ENCODE data around the gene GNA12. TPM values are rescaled to one million over a fixed set of nuclear protein-coding genes. Genes with fewer than 3 reads are reported as not detected.

GNA12 gene
- total and polyA plus RNA-seq, 9 of the 15 experiments (the other 6 are each of a cell fraction or from before 2014, with no cell fraction given) = 0.65 to 32.7 (median 9.6) TPM

GRCh38 chr7:2715341-2716231 is 128.5 kb downstream of the GNA12 start (continued):
- peak; percentile 83 for TF ChIP-seq MGA (IDR thresholded peaks at IDR 0.05)
- TF ChIP-seq BHLHE40 (IDR thresholded peaks at IDR 0.05; ENCODE audit: low read length) = peak; percentile 52; the same call in 1 of the 2 replicates
- TF ChIP-seq MAFF (IDR thresholded peaks at IDR 0.05; ENCODE audit: low read length) = no peak
- TF ChIP-seq ESRRA (IDR thresholded peaks at IDR 0.05; ENCODE audit: borderline replicate concordance, low read depth) = 0 out of 2 replicates have a peak, but pooled peaks have one; percentile 9
- TF ChIP-seq ARNT (IDR thresholded peaks at IDR 0.05) = no peak
- peak; percentile 92 for TF ChIP-seq MEF2A (IDR thresholded peaks at IDR 0.05; ENCODE audit: control insufficient read depth, low read depth, low read length)
- TF ChIP-seq SMARCA4 (IDR thresholded peaks at IDR 0.05) = 0 out of 2 replicates have a peak, but pooled peaks have one; percentile 14
- TF ChIP-seq NR2C1 (IDR thresholded peaks at IDR 0.05) = no peak
- TF ChIP-seq NR2C1 (tag; IDR thresholded peaks at IDR 0.05) = 0 out of 2 replicates have a peak, but pooled peaks have one; percentile 31
- 0 out of 2 replicates have a peak, but pooled peaks have one; percentile 55 for TF ChIP-seq MTA3 (IDR thresholded peaks at IDR 0.05; ENCODE audit: borderline replicate concordance)
- TF ChIP-seq, protein P1, sequence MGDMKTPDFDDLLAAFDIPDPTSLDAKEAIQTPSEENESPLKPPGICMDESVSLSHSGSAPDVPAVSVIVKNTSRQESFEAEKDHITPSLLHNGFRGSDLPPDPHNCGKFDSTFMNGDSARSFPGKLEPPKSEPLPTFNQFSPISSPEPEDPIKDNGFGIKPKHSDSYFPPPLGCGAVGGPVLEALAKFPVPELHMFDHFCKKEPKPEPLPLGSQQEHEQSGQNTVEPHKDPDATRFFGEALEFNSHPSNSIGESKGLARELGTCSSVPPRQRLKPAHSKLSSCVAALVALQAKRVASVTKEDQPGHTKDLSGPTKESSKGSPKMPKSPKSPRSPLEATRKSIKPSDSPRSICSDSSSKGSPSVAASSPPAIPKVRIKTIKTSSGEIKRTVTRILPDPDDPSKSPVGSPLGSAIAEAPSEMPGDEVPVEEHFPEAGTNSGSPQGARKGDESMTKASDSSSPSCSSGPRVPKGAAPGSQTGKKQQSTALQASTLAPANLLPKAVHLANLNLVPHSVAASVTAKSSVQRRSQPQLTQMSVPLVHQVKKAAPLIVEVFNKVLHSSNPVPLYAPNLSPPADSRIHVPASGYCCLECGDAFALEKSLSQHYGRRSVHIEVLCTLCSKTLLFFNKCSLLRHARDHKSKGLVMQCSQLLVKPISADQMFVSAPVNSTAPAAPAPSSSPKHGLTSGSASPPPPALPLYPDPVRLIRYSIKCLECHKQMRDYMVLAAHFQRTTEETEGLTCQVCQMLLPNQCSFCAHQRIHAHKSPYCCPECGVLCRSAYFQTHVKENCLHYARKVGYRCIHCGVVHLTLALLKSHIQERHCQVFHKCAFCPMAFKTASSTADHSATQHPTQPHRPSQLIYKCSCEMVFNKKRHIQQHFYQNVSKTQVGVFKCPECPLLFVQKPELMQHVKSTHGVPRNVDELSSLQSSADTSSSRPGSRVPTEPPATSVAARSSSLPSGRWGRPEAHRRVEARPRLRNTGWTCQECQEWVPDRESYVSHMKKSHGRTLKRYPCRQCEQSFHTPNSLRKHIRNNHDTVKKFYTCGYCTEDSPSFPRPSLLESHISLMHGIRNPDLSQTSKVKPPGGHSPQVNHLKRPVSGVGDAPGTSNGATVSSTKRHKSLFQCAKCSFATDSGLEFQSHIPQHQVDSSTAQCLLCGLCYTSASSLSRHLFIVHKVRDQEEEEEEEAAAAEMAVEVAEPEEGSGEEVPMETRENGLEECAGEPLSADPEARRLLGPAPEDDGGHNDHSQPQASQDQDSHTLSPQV (IDR thresholded peaks at IDR 0.05) = peak; percentile 55
- TF ChIP-seq LARP7 (IDR thresholded peaks at IDR 0.05) = no peak

Measured in K562 (cell line).